LNCAP (cell line): ENCODE measurements around the gene C11orf98.

Source experiments
- TF ChIP-seq, protein P1 (sequence below): fragments of 450-650 bp; IDR thresholded peaks from 2 replicates; pipeline ENCODE4 v1.5.1; 2017; ENCODE audit warnings: mild to moderate bottlenecking

Gene C11orf98

DNA sequence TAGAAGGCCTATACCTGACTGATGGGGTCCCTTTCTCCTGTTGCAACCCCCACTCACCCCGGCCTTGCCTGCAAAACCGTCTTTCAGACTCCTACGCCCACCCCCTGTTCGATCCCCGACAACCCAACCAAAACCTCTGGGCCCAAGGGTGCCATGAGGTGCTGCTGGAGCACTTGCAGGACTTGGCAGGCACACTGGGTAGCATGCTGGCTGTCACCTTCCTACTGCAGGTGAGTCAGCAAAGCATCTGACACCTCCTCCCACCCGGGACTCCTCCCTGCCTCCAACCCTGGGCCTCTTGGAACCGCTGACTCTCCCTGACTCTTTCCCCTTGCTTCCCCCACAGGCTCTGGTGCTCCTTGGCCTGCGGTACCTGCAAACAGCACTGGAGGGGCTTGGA is 50.7 kb downstream of the C11orf98 start:
- TF ChIP-seq, protein P1, sequence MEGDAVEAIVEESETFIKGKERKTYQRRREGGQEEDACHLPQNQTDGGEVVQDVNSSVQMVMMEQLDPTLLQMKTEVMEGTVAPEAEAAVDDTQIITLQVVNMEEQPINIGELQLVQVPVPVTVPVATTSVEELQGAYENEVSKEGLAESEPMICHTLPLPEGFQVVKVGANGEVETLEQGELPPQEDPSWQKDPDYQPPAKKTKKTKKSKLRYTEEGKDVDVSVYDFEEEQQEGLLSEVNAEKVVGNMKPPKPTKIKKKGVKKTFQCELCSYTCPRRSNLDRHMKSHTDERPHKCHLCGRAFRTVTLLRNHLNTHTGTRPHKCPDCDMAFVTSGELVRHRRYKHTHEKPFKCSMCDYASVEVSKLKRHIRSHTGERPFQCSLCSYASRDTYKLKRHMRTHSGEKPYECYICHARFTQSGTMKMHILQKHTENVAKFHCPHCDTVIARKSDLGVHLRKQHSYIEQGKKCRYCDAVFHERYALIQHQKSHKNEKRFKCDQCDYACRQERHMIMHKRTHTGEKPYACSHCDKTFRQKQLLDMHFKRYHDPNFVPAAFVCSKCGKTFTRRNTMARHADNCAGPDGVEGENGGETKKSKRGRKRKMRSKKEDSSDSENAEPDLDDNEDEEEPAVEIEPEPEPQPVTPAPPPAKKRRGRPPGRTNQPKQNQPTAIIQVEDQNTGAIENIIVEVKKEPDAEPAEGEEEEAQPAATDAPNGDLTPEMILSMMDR, result no peak

DNA sequence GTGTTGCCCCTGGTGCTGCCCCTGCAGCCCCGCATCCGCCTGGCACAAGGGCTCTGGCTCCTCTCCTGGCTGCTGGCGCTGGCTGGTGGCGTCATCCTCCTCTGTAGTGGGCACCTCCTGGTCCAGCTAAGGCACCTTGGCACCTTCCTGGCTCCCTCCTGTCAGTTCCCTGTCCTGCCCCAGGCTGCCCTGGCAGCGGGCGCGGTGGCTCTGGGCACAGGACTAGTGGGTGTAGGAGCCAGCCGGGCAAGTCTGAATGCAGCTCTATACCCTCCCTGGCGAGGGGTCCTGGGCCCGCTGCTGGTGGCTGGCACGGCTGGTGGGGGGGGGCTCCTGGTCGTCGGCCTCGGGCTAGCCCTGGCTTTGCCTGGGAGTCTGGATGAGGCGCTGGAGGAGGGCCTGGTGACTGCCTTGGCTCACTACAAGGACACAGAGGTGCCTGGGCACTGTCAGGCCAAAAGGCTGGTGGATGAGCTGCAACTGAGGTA is 51.7 kb downstream of the C11orf98 start:
- TF ChIP-seq, protein P1, result no peak
